GM12874 (cell line): Measurements from ENCODE around the gene PDE3A.

ENCODE experiments used
- TF ChIP-seq, protein P1 (sequence below): IDR thresholded peaks from 2 replicates; pipeline ENCODE4 v1.5.1; 2011; ENCODE audit warnings: low read depth, mild to moderate bottlenecking, control low read depth, low read length, moderate library complexity; ENCODE audit not compliant: insufficient read depth

PDE3A gene

DNA sequence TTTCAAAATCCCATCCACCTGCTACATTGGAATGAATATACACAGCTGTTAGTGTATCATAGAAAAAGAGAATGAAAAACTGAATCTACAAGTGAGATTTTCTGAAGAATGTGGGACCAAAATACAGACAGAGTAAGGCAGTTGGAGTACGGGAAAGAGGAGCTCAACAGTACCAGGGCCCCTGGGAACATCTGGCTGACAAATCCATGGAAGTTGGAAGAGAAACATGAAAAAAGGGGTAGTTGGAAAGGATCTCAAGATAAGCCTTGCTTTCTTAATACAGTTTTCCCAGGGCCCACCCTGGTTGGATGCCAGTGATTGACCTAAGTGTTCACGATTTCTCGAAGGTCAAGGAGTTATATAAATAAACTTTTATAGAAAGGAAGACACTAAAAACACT is 272.8 kb downstream of the PDE3A start:
- TF ChIP-seq, protein P1, sequence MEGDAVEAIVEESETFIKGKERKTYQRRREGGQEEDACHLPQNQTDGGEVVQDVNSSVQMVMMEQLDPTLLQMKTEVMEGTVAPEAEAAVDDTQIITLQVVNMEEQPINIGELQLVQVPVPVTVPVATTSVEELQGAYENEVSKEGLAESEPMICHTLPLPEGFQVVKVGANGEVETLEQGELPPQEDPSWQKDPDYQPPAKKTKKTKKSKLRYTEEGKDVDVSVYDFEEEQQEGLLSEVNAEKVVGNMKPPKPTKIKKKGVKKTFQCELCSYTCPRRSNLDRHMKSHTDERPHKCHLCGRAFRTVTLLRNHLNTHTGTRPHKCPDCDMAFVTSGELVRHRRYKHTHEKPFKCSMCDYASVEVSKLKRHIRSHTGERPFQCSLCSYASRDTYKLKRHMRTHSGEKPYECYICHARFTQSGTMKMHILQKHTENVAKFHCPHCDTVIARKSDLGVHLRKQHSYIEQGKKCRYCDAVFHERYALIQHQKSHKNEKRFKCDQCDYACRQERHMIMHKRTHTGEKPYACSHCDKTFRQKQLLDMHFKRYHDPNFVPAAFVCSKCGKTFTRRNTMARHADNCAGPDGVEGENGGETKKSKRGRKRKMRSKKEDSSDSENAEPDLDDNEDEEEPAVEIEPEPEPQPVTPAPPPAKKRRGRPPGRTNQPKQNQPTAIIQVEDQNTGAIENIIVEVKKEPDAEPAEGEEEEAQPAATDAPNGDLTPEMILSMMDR, result no peak

DNA sequence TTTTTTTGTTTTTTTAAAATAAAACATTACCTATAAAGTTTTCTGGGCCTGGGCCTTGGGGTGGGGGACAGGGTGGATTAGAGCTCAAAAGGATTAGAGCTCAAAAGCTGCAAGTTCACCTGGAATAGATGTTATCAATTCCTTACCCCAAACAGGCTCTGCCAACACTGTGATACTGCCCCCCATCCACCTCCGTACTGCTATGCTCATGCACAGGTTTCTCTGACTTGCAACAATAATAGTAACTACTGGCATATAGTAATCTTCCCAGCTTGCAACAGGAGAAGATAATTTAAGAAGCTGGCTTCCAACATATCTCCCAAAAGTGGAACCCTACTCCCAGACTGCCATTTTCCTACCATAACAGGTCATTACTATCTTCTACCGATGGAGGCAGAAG is 275.5 kb downstream of the PDE3A start:
- TF ChIP-seq, protein P1, result no peak

DNA sequence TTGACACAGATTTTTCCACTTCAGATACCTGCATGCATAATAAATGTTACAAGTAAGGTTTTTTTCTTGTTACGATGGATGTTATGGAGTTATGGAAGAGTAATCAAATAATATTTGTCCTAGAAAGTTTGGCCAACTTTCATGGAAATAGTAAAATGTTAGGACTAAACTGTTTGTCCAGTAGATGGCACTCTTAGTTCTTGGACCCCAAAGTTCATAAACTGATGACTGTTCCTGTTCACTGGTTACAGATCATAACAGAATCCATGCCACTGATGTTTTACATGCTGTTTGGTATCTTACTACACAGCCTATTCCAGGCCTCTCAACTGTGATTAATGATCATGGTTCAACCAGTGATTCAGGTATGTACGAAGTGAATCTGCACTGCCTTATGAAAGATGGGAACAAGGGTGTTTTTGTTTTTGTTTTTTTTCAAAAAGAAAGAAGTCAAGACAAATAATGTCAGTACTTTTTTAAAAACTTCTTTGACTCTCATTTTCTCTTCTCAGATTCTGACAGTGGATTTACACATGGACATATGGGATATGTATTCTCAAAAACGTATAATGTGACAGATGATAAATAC is 278.0 kb downstream of the PDE3A start:
- TF ChIP-seq, protein P1, result peak; percentile 37

DNA sequence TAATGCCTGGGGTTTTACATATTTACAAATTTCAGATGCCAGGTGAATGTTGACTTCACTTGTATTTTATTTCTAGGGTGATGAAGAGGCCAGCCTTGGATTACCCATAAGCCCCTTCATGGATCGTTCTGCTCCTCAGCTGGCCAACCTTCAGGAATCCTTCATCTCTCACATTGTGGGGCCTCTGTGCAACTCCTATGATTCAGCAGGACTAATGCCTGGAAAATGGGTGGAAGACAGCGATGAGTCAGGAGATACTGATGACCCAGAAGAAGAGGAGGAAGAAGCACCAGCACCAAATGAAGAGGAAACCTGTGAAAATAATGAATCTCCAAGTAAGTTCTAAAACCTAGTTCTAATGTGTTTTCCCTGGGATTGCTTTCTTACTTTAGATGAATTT is 285.5 kb downstream of the PDE3A start:
- TF ChIP-seq, protein P1, result no peak

DNA sequence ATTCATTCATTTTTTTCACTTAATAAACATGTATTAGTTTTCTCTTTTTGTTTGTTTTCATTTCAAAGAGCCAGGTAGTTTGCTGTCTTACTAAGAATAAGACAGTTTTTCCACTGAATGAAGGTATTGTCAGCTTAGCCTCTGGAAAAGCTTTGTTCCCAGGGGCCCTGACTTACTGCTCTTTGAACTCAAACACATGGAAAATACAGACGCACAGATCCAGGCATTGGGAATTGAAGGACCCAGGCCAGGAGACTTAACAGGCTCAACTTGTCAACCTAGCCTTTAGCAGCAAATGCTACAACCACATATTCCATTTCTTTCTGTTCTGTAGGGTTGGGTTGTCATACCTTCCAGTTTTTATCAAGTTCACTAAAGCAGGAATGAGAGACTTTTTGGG is 288.3 kb downstream of the PDE3A start:
- TF ChIP-seq, protein P1, result no peak

DNA sequence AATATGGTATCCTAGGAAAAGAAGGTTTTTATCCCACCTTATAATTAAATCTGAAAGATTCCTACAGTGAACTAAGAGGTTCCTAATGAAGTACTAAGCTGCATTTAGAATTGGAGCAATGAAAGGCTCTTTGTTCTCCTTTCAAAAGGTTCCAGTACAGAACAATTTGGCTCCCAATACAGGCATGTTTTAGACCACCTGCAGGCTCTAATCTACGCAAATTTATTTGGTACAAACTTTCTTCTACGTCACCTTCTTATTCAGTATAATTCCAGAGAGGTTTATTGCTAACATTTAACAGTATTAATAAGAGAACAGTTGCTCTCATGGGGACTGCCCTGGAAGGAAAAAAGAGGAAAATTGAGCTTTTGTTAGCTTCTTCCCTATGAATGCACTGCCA is 289.2 kb downstream of the PDE3A start:
- TF ChIP-seq, protein P1, result no peak

DNA sequence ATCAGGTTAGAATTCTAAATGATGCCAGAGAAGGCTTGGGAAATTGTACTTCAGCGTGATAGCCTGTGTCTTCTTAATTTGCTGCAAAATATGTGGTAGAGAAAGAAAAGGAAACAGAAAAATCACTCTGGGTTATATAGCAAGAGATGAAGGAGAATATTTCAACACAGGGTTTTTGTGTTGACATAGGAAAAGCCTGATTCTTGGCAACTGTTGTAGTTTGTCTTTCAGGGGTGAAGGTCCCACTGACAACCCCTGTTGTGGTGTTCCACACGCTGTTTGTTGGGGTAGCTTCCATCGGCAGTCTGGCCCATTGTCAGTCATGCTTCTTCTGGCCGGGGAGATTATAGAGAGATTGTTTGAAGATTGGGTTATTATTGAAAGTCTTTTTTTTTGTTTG is 313.0 kb downstream of the PDE3A start:
- TF ChIP-seq, protein P1, result no peak
